EL (cell line): Measurements from ENCODE around the gene CANT1.
"Not testable (repeated sequence)": the region's sequence is repeated elsewhere in the genome, so short reads cannot be mapped to it uniquely, and the experiment has no call there.

Experiments
- DNase-seq: peaks from one replicate; pipeline ENCODE4 v3.0.0-alpha.2; 2016

The CANT1 gene

DNA sequence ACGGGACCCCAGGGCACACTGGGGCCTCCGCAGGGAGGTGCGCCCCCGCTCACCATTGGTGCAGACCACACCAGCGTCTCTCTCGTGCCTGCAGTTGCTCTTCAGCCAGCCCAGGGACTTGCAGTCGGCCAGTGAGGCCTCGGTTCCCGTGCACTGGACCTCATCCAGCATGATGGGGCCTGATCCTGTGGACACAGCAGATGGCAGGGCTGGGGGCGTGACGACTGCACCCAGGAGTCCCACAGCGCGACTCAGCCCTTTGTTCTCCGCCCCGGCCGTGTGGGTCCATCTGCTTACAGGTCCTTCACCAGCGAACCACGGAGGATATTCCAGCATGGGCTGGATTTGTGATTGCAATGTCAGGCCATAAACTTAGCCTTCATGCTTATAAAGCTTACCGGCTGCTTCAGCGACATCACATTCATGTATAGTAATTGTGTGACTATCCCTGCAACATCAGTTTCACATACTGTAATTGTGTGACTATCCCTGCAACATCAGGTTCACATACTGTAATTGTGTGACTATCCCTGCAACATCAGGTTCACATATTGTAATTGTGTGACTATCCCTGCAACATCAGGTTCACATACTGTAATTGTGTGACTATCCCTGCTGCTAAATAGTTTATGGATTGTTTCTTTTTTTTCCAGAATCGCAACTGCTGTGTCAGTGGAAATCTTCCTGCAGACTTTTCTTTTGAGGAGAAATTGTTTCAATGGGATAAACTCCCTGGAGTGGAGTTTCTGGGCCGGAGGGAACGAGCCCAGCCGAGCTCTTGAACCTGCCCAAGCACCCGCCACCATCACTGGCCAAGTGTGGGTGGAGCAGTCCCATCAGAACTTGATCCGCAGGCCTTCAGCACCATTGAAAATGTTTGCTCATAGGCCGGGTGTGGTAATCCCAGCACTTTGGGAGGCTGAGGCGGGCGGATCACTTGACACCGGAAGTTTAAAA, 34.7 kb downstream of the CANT1 start:
- DNase-seq, result peak; percentile 46

DNA sequence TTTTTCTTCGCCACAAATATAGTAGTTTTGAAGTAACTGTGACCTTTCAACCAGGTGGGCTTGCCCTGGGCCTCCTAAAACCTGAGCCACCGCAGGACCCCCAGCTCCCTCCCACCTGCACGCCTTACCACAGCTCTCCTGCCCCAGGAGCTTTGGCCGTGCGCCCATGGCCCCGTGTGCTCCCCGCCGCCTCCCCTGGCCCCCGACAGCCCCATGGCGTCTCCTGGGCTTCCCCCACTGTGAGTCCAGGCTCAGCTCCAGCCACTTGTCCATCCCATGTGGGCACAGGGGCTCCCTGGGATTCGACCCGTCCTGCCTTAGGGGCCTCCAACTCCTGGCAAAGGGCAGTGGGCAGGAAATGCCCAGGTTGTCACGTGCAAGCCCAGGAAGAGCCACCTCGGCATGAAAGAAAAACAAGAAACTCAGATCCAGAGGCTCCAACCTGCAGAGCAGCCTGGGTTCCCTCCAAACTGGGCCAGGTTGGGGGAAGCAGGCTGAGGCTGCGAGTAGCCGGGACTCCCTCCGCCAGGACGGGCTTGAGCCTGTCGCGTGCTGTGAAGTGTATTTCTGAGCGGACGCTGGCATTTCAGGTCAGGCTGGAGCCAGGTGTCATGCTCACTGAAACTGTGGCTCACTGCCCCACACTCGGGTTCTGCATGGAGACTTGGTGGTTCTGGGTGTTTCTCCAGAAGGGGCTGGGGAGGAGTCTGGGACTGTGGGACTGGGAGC, 35.6 kb downstream of the CANT1 start:
- no peak for DNase-seq

DNA sequence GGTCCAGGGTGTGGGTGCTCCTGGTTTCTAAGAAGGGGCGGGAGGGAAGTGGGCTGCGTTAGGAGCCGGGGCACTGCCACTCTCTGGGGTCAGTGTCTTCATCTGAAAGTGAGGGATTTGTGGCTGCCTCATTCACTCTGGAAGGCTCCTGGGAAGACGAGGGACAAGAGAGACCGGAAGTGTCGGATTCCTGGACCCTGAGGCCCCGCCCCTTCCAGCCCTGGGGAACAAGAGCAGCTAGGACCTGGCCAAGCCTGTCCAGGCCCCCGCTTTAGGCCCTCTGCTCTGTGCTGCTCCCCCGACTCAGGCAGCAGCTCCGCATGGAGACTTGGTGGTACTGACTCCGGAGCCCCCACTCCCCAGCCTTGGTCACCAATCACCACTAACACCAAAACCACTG, 36.4 kb downstream of the CANT1 start:
- no peak for DNase-seq

DNA sequence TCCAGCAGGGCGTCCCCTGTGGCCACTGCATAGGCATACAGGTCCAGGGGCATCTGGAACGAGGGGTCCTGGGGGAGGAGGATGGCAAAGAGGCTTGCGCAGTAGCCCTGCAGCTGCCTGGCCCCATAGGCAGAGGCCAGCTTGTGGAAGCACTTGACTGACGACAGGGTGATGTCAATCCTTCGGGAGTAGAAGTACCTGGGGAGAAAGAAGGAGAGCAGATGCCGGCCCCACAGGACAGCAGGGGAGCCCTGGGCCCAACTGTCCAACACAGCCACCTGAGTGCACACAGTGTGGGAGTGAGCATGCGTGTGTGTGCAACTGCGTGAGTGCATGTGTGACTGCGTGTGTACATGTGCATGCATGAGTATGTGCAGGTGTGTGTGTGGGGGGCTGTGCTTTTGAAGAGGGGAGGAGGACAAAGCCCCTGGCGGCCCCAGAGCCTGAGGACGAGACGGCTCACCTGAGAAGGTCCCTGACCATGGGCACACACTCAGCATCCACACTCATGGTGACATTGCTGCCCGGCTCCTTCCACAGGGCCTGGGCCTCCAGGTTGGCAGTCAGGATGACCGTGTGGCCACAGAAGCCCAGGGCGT, 37.0 kb downstream of the CANT1 start:
- DNase-seq, result no peak

DNA sequence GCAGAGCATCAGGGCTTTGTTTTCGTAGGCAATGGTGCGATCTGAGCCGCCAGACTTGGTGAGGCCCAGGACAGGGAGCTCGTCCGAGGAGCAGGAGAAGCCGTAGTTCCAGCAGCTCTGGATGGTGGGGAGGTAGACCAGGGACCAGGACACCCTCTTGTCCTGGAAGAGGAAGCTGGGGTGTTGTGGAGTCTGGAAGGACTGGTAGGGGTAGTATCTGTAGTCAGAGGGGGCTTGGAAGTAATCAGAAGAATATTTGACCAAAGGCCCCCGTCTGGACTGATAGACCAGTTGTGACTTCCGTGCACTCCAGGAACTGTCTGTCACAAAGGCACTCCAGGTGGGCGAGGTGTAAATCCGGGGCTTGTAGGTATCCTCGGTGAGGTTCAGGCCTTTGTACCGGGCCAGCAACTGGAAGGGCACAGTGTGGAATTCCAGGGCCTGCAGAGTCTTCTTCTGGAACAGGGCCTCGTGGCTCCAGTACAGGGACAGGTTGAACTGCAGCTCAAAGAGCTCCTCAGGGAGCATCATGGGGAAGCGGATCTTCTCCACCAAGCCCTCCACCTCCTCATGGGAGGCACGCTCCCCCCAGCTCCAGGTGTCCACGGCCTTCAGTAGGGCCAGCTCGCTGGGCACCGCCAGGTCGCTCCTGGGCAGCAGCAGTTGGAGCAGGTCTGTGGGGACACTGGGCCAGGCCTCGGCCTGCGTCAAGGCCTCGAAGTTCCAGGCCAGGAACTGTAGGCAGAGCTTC, 37.6 kb downstream of the CANT1 start:
- no peak for DNase-seq

DNA sequence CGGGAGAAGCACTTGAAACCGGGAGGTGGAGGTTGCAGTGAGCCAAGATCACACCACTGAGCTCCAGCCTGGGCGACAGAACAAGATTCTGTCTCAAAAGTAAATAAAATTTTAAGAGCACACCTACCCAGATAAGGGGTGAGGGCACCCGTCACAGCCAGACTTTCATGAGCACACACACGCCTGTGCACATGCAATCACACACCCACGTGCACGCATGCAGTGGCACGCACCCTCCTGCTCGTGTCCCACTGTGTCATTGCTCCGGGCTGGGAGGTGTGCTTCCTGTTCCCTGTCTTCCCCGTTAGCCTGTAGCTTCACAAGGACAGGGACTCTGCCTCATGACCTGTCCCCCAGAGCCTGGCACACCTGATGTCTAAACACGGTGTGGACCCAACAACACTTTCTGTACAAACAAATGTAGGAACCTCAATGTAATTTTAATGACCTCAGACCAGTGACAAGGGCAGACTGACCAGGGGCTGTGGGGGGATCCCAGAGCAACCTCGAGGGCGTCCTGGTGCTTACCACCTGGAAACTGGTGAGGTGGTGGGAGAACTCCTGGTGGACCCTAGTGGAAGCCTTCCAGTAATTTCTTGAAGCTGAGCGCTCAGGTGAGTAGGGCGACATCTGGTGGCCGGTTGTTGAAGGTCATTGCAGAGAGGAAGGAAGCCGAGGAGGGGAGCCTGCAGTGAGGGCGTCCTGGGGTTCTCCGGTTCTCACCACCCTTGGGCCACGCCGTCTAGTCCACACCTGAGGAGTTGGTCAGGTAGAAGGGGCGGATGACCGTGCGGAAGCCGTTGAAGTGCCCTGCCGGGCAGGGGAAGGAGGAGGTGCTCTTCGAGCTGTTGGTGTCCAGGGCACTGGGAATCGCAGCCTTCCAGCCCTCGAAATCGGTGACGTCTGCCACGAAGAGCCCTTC, 38.5 kb downstream of the CANT1 start:
- DNase-seq, result peak; percentile 77

DNA sequence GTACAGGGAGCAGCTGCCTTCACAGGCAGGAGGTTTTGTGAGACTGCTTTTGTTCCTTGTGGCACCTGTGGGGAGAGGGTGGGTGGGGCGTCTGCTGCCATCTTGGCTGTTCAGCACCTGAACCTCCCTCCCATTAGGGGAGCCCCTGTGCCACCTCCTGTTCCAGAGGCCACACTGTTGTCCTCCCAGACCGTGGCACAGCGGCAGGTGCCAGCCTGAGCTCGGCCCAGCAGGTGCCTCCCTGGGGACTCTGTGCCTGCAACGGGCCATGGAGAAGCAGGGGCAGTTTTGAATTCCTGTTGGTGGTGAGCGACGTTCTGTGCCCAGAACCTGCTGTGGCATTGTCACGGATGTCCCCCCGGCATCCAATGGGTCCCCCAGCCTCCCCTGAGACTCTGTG, 39.7 kb downstream of the CANT1 start:
- no peak for DNase-seq

DNA sequence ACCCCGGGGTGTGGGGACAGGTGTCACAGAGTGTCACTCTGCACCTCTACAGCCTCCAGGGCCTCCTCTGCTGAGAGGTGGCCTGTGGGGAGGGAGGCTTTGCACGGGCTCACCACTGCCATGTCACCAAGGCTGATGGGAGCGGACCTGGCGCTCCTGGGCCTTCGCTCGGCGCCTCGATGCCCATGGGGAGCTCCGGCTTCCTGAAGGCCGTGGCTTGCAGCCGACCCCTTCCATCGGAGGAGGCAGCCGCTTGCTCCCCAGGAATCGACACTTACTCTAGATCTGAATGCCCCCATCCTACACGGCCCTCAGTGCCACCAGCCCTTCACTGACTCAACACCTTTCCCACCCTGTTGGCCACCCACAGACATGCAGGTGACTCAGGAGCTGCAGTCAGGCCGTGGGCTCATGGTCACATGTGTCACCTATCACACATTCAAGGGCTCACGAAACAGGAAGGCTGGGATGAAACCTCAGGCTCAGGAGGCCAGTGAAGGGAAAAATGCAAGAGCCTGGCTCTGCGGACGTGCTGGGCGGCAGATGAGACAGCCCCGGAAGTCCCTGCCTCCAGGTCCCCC, 41.7 kb downstream of the CANT1 start:
- no peak for DNase-seq

DNA sequence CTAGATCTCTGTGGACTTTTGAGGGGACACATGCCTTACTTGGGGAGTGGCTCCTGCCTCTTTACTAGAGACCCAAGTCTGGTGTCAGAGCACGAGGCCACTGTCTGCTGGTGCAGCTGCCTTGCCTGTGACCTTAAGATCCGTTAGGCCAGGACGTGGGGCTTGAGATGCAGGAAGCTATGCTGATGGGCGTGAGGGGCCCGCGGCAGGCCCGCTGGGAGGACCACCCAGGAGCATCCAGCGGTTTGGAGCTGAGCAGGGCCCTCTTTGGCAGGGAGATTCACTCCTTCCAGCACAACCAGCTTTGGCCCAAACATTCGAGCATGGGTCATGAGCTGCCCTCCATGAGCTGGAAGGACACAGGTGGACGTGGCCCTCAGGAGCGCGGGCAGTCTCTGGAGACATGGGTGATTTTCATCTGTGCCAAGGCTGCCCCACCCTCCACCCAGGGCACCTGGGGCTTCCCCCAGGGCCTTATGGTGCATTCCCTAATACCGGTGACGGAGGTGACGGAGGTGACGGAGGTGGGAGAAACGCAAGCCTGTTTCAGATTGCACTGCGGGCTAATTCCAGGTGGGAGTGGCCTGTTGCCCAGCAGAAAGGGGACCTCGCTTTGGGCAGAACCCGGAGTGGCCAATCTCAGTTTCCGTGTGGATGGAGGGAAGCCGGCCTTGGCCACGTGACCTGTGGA, 42.5 kb downstream of the CANT1 start:
- DNase-seq, result no peak

DNA sequence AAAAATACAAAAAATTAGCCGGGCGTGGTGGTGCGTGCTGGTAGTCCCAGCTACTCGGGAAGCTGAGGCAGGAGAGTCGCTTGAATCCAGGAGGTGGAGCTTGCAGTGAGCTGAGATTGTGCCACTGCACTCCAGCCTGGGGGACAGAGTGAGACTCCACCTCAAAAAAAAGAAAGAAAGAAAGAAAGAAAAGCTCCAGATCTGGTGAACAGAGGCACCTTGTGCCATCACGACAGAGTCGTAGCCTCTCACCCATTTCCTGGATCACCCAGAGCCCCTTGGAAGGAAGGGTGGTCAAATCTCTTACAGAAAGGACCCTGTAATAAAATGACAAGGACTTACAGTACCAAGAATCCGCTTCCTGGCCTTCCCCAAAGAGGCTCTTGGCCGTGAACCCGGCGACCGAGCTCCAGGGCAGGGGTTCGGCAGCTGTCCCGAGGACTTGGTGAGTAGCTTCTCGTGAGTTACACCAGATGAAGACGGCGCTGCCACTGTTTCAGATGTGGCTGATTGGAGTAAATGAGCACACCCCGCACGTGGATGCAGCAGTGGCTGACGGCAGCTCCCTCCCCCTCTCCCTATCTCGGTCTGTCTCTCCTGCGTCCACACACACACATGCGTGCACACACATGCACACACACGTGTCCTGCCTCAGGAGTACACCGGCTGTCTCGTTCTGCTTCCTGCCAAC, 43.3 kb downstream of the CANT1 start:
- DNase-seq, result no peak

DNA sequence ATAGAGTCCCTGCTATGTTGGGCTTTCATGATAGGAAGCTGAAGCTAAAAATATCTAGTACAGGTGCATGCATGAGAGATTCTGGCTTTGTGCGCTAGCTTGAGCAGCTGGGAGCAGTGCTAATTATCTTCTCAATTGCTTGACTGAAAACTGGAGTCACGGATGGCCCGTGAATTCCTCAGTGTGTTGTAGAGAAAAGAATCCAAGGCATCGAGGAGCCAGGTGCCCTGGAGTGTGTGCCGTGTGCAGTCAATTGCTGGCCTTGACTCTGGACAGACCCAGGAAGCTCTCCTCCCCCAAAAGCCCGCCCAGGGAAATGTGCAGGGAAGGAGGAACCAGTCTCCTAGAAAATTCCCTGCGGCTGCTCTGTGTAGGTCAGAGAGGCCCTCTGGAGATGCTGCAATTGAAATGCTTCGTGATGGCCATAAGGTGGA, 44.1 kb downstream of the CANT1 start:
- no peak for DNase-seq

DNA sequence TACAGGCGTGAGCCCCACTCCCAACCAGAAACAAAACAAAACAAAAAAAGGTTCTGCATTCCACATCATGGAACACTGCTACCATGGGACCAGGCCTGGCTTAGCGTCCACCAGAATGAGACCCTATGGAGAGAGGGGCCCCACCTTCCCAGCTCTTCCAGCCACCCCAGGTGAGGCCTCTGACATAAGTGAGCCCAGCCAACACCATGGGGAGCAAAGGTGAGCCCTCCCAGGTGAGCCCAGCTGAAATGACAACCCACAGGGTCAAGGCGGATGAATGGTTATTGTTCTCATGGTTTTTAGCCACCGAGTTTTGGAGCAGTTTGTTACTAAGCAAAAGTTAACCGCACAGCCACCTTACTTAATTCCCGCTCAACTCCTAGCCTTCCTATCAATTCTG, 46.2 kb downstream of the CANT1 start:
- no peak for DNase-seq

DNA sequence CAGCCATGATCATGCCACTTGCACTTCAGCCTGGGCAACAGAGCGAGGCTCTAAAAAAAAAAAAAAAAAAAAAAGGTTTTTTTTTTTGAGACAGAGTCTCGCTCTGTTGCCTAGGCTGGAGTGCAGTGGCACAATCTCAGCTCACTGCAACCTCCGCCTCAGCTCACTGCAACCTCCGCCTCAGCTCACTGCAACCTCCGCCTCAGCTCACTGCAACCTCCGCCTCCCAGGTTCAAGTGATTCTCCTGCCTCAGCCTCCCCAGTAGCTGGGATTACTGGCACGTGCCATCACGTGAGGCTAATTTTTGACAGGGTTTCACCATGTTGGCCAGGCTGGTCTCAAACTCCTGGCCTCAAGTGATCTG, 46.6 kb downstream of the CANT1 start:
- DNase-seq, result not testable (repeated sequence)

DNA sequence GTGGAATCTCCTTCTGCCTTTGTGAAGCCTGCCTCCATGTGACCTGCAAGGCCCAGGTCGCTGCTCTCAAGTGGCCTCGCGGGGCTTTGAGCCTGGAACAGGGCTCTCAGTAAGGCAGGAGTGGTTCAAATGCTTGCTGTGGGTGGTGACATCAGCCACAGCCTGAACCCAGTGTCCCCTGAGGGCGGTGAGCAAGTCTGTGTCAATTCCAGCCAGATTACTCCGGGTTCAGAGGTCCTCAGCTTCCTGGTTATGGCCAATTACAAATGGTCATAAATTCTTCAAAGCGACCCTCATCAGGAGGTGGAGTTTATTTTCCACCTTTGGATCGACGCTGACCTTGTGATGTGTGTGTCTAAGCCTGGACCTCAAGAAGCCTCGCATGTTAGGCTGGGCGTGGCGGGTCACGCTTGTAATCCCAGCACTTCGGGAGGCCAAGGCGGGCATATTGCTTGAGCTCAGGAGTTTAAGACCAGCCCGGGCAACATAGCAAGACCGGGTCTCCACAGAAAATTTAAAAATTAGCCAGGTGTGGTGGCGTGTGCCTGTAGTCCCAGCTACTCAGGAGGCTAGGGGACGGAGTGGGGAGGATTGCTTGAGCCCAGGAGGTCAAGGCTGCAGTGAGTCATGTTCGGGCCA, 47.1 kb downstream of the CANT1 start:
- DNase-seq, result peak; percentile 85

DNA sequence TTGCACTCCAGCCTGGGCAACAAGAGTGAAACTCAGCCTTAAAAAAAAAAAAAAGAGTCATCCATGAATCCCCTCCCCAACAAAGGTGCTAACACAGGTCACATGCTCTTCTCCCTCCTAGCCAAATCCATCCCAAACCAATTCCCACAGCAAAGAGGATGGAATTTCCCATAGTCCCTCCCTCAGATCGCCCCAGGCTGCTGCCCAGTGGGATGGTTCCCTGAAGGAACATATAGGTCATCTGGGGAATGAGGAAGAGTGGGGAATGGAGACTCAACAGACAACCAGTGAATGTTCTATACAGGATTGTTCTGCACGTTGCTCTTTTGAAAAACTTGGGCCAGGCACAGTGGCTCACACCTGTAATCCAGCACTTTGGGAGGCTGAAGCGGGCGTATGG, 48.0 kb downstream of the CANT1 start:
- peak; percentile 29 for DNase-seq

DNA sequence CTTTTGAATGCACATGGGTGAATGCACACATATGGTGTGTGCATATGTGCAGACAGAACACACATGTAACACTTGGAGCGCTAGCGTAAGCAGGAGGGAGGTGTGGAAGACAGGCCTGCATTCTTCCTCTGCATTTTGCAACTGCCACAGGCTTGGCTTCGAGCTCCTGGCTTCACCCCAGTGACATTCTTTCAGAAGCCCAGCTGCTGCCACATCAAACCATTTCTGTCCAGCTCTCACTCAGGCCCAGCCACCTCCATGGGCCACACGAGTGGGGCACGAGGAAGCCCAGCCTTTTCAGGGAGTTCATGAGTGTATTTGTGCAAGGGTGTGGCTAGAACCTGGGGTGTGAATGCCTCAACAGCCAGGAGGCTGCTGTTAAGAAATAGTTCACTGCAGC, 48.6 kb downstream of the CANT1 start:
- no peak for DNase-seq

DNA sequence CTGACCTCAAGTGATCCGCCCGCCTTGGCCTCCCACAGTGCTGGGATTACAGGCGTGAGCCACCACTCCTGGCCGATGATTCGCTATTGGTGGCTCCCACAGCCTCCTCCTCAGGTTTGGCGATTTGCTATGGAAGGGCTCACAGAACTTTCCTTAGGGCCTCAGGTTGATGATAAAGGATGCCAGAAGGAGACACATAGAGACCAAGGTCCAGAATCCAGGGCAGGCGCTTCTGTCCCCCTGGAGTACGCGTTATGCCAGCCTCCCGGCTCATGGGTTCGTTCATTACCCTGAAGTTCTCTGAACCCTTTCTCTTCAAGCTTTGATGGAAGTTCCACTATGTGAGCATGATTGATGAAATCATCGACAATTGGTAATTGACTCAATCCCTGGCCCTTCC, 49.8 kb downstream of the CANT1 start:
- no peak for DNase-seq

DNA sequence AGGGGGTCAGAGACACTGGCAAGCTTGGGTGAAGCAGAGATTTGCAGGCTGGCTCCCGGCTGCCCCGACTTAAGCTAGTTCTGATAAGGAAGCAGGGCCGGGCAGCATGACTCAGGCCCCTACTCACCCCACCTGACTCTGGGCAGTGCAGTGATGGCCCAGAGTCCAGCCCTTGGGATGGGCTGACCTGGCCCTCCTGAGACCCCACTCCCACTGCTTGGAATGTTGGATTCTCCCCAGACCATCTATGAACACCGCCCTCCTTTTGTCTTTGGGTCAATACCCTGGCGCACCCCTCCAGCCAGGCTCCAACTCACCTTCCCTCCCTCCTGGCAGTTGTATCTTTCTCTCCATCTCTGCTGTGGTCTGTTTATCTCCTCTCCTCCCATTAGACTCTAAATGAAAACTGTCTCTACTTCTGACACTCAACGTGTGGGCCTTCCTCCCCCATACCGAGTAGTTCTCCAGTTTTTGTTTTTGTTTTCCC, 50.9 kb downstream of the CANT1 start:
- DNase-seq, result peak; percentile 37

DNA sequence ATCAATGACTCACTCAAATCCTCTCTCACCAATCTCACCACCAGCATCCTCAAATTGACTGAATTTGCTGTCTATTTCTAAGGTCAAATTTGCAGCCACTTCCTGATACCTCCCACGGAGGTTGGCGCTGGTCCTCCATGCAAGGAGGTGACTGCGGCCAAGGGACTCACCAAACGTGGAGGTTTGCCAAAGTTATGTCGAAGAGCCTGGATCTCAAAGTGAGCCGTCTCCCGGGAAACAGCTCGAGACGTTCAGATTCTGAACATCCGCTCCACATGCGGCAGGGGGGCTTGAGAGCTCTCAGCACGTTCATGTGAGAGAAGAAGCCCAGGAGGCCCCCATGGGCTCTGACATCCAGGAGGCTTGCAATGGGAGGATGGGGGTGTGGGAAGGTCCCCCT, 52.4 kb downstream of the CANT1 start:
- peak; percentile 63 for DNase-seq

DNA sequence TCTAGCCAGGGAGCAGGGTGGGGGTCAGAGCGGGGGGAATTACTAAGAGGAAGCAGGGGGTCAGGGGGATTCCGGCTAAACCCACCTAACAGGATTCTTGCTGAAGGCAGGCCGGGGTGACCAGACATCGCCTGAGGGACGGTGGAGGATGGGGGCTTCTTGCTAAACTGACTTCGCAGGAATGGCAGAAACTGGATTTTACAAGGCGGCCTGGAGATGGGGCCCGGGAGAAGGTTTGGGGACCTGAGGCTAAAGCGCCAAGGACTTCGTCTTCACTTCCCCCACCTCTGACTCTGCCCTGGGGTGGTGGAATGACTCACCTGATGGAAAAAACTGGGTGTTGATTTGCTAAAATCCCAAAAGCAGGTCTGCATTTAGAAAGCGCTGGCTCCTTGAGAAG, 53.3 kb downstream of the CANT1 start:
- DNase-seq, result no peak
